ENCODE results near the gene GPC1. TPM values are rescaled to one million over a fixed set of nuclear protein-coding genes. Genes with fewer than 3 reads are reported as not detected.

The GPC1 gene
- total and polyA plus RNA-seq, 2 donors (not counting 1 experiment from before 2014, with no cell fraction given) = 1.2 to 3.3 TPM

GRCh38 chr2:240451108-240451611 is 15.7 kb downstream of the GPC1 start:
- TF ChIP-seq, protein P1, sequence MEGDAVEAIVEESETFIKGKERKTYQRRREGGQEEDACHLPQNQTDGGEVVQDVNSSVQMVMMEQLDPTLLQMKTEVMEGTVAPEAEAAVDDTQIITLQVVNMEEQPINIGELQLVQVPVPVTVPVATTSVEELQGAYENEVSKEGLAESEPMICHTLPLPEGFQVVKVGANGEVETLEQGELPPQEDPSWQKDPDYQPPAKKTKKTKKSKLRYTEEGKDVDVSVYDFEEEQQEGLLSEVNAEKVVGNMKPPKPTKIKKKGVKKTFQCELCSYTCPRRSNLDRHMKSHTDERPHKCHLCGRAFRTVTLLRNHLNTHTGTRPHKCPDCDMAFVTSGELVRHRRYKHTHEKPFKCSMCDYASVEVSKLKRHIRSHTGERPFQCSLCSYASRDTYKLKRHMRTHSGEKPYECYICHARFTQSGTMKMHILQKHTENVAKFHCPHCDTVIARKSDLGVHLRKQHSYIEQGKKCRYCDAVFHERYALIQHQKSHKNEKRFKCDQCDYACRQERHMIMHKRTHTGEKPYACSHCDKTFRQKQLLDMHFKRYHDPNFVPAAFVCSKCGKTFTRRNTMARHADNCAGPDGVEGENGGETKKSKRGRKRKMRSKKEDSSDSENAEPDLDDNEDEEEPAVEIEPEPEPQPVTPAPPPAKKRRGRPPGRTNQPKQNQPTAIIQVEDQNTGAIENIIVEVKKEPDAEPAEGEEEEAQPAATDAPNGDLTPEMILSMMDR (IDR thresholded peaks at IDR 0.05) = no peak
- TF ChIP-seq EZH2 (IDR thresholded peaks at IDR 0.05; ENCODE audit: borderline replicate concordance, insufficient read depth, low read depth, low read length, poor library complexity, severe bottlenecking) = no peak
- peaks cover 0 to 50% (median 22%) of the 10 kb centered on the region in 4 experiments for H3K27me3 ChIP-seq (replicated peaks in 1 of 4; ENCODE audit: control extremely low read depth in 1 of 4, control insufficient read depth in 3 of 4, insufficient read depth in 4 of 4, low read length in 3 of 4)
- H3K27ac Mint-ChIP-seq = no peak overlapping the region
- no peak overlapping the region for H3K4me3 ChIP-seq (ENCODE audit: control extremely low read depth in 1 of 5, extremely low read depth in 1 of 5, insufficient read depth in 1 of 5, low read depth in 2 of 5, low read length in 4 of 5)
- no peak overlapping the region for H3K27ac ChIP-seq (ENCODE audit: low read length in 2 of 2)
- H3K9me3 Mint-ChIP-seq (ENCODE audit: insufficient read depth) = no peaks in the 10 kb centered on the region
- H3K9ac ChIP-seq (ENCODE audit: low read length) = no peak overlapping the region
- no peaks in the 10 kb centered on the region for H4K20me1 ChIP-seq (ENCODE audit: control insufficient read depth, insufficient read depth, low read length, poor library complexity, severe bottlenecking)
- ChIA-PET POLR2A (no interaction called here), CTCF (no interaction called here)
- H2AFZ ChIP-seq (ENCODE audit: insufficient read depth, low read depth, low read length, poor library complexity, severe bottlenecking) = no peak overlapping the region
- H3K4me2 ChIP-seq (replicated peaks; ENCODE audit: low read depth, low read length, poor library complexity, severe bottlenecking) = no peak overlapping the region
- ATAC-seq (ENCODE audit: low read depth) (no peak), DNase-seq (no peak)
- H3K4me1 ChIP-seq (ENCODE audit: control insufficient read depth in 2 of 2, insufficient read depth in 2 of 2, low read length in 2 of 2) = peaks cover 26 to 32% of the 10 kb centered on the region in 2 donors
- peak overlapping the region; percentile 44 for H3K4me3 Mint-ChIP-seq
- peaks cover 39% of the 10 kb centered on the region for H3K27me3 Mint-ChIP-seq
- no peaks in the 10 kb centered on the region for H3K36me3 ChIP-seq (replicated peaks in 1 of 2; ENCODE audit: control extremely low read depth in 1 of 2, control insufficient read depth in 1 of 2, extremely low read depth in 1 of 2, insufficient read depth in 2 of 2, low read length in 1 of 2)
- peaks cover 29% of the 10 kb centered on the region for H3K4me1 Mint-ChIP-seq
- intact Hi-C loops (cut with micrococcal nuclease) = no loop called here
- WGBS (ENCODE audit: insufficient coverage) = 94% methylated on average over 11 of the region's 13 CpGs
- H3K9me3 ChIP-seq (ENCODE audit: control extremely low read depth in 1 of 3, control insufficient read depth in 2 of 3, insufficient read depth in 1 of 3, low read length in 2 of 3) = peaks cover 0 to 10% (median 0%) of the 10 kb centered on the region in 3 donors
- no peaks in the 10 kb centered on the region for H3K79me2 ChIP-seq (ENCODE audit: control insufficient read depth, insufficient read depth, low read length)

DNA sequence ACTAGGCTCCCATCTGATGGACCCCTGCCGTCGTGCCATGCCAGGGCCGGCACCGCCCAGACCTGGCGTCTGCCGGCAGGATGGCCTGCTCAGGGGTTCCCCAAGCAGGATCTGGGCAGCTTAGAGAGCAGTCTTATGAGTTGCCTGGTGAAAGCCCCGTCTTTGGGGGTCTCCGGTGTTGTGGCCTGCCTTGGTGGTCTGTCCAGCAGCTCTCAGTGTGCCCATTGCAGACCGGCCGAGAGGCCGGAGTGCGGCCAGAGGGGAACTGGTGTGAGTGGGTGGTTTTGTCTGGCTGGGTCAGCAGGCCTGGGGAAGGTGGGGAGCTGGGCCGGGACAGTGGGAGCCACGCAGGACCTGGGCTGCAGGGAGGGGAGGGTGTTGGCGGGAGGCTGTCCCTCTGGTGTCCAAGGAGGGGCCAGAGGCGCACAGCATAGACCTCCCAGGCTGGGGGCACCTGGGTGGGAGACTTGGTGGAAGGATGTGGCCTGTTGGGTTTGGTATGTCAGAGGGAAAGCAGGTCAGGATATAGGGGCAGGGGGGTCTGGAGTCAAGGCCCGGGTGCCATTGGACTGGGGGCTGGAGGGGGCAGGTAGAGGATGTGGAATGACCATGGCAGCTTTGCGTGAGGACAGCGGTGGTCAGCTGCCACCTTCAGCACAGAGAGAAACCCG is 16.5 kb downstream of the GPC1 start:
- 74% methylated on average over 18 of the region's 20 CpGs for WGBS (ENCODE audit: insufficient coverage)
- intact Hi-C loops (cut with micrococcal nuclease) = no loop called here
- H3K36me3 ChIP-seq (replicated peaks in 1 of 2; ENCODE audit: control extremely low read depth in 1 of 2, control insufficient read depth in 1 of 2, extremely low read depth in 1 of 2, insufficient read depth in 2 of 2, low read length in 1 of 2) = no peaks in the 10 kb centered on the region
- H3K27me3 ChIP-seq (replicated peaks in 1 of 4; ENCODE audit: control extremely low read depth in 1 of 4, control insufficient read depth in 3 of 4, insufficient read depth in 4 of 4, low read length in 3 of 4) = peaks cover 0 to 56% (median 24%) of the 10 kb centered on the region in 4 experiments
- ATAC-seq (ENCODE audit: low read depth) = no peak
- peaks cover 0 to 10% (median 0%) of the 10 kb centered on the region in 3 donors for H3K9me3 ChIP-seq (ENCODE audit: control extremely low read depth in 1 of 3, control insufficient read depth in 2 of 3, insufficient read depth in 1 of 3, low read length in 2 of 3)
- Mint-ChIP-seq H3K9me3 (ENCODE audit: insufficient read depth) (no peaks in the 10 kb centered on the region), H3K27me3 (peaks cover 39% of the 10 kb centered on the region), H3K4me3 (peak overlapping the region; percentile 68), H3K4me1 (peaks cover 29% of the 10 kb centered on the region), H3K27ac (no peak overlapping the region)
- ChIA-PET CTCF (no interaction called here), POLR2A (no interaction called here)
- TF ChIP-seq EZH2 (IDR thresholded peaks at IDR 0.05; ENCODE audit: borderline replicate concordance, insufficient read depth, low read depth, low read length, poor library complexity, severe bottlenecking) = no peak
- TF ChIP-seq, protein P1 (IDR thresholded peaks at IDR 0.05) = no peak
- H3K4me1 ChIP-seq (ENCODE audit: control insufficient read depth in 2 of 2, insufficient read depth in 2 of 2, low read length in 2 of 2) = peaks cover 26 to 32% of the 10 kb centered on the region in 2 donors
- no peak overlapping the region for H3K27ac ChIP-seq (ENCODE audit: low read length in 2 of 2)
- H2AFZ ChIP-seq (ENCODE audit: insufficient read depth, low read depth, low read length, poor library complexity, severe bottlenecking) = no peak overlapping the region
- peak overlapping the region in 2 of 5 experiments; percentile 32 to 55 for H3K4me3 ChIP-seq (ENCODE audit: control extremely low read depth in 1 of 5, extremely low read depth in 1 of 5, insufficient read depth in 1 of 5, low read depth in 2 of 5, low read length in 4 of 5)
- no peak overlapping the region for H3K9ac ChIP-seq (ENCODE audit: low read length)
- H4K20me1 ChIP-seq (ENCODE audit: control insufficient read depth, insufficient read depth, low read length, poor library complexity, severe bottlenecking) = no peaks in the 10 kb centered on the region
- H3K4me2 ChIP-seq (replicated peaks; ENCODE audit: low read depth, low read length, poor library complexity, severe bottlenecking) = peak overlapping the region; percentile 86
- no peaks in the 10 kb centered on the region for H3K79me2 ChIP-seq (ENCODE audit: control insufficient read depth, insufficient read depth, low read length)
- DNase-seq = no peak
